PC-9 (cell line): ENCODE results near the gene ARGLU1.

ENCODE experiments used
- EZH2 ChIP-seq: fragments of 200-600 bp; sonication (generic); IDR thresholded peaks from 2 replicates; pipeline ENCODE4 v1.8.0; 2017; ENCODE audit warnings: antibody characterized with exemption, low read depth
- TF ChIP-seq, protein P1 (sequence below): fragments of 200-600 bp; sonication (generic); conservative IDR thresholded peaks from 2 replicates; pipeline ENCODE4 v1.6.1; 2017; ENCODE audit warnings: mixed run types, antibody characterized with exemption, mild to moderate bottlenecking, moderate library complexity

DNA sequence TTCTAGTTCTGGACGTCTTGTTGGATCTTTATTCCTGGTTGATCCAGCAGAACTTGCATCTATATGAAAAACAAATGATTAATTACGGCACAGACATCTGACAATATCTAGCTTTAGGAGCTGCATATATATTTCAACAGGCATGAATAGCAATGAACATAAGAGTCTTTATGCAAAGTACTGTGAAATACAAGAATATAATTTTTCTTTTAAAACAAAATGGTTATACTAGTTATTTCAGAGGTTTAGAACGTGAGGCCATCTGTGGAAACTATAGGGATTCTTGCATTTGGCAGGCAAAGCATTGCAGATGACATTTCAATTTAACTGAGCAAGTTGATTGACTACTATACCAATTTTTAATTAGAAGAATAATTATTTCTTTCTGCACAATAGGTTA lies 73.0 kb downstream of the ARGLU1 start:
- TF ChIP-seq, protein P1, sequence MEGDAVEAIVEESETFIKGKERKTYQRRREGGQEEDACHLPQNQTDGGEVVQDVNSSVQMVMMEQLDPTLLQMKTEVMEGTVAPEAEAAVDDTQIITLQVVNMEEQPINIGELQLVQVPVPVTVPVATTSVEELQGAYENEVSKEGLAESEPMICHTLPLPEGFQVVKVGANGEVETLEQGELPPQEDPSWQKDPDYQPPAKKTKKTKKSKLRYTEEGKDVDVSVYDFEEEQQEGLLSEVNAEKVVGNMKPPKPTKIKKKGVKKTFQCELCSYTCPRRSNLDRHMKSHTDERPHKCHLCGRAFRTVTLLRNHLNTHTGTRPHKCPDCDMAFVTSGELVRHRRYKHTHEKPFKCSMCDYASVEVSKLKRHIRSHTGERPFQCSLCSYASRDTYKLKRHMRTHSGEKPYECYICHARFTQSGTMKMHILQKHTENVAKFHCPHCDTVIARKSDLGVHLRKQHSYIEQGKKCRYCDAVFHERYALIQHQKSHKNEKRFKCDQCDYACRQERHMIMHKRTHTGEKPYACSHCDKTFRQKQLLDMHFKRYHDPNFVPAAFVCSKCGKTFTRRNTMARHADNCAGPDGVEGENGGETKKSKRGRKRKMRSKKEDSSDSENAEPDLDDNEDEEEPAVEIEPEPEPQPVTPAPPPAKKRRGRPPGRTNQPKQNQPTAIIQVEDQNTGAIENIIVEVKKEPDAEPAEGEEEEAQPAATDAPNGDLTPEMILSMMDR, result no peak
- TF ChIP-seq EZH2, result no peak
